IPS DF 6.9 (cell line): ENCODE measurements around the gene CDS2.

Experiments used
- DNase-seq: peaks from one replicate; pipeline ENCODE4 v3.0.0-alpha.2; 2013; ENCODE audit warnings: low read depth, low spot score
- H3K27ac ChIP-seq: one replicate; pipeline ENCODE4 v1.5.1; 2013; ENCODE audit warnings: low read length, control low read depth
- H3K27me3 ChIP-seq: 2 replicates; pipeline ENCODE4 v1.6.1; 2013; ENCODE audit warnings: mild to moderate bottlenecking, low read length; ENCODE audit not compliant: control insufficient read depth, insufficient read depth
- H3K36me3 ChIP-seq: 2 replicates; pipeline ENCODE4 v1.6.1; 2013; ENCODE audit warnings: low read length; ENCODE audit not compliant: control insufficient read depth, insufficient read depth
- H3K4me1 ChIP-seq: 2 replicates; pipeline ENCODE4 v1.6.1; 2013; ENCODE audit warnings: low read length; ENCODE audit not compliant: control insufficient read depth, insufficient read depth
- H3K4me3 ChIP-seq: 2 replicates; pipeline ENCODE4 v1.5.1; 2013; ENCODE audit warnings: mild to moderate bottlenecking, low read length
- H3K9me3 ChIP-seq: 2 replicates; pipeline ENCODE4 v1.6.1; 2013; ENCODE audit warnings: low read length, inconsistent platforms; ENCODE audit not compliant: control insufficient read depth, insufficient read depth
- WGBS: extraction: QIAGEN DNeasy Blood & Tissue Kit; methylation state at CpG from one replicate; pipeline ENCODE4 v1.1.7; 2013; ENCODE audit warnings: mixed read lengths, missing lambda C conversion rate; ENCODE audit not compliant: insufficient read length, insufficient coverage; 5-methylcytosine and 5-hydroxymethylcytosine counted together

The CDS2 gene

GRCh38 chr20:5205348-5206210 is 78.8 kb downstream of the CDS2 start:
- Histone ChIP-seq H3K36me3 (no peaks in the 10 kb centered on the region), H3K4me1 (no peaks in the 10 kb centered on the region), H3K9me3 (no peaks in the 10 kb centered on the region), H3K27me3 (no peaks in the 10 kb centered on the region), H3K4me3 (no peak overlapping the region), H3K27ac (no peak overlapping the region)
- DNase-seq, result peak; percentile 57
- no CpG with 5 or more reads among the region's 10 CpGs for WGBS

GRCh38 chr20:5207138-5207537 is 80.3 kb downstream of the CDS2 start:
- Histone ChIP-seq H3K4me1 (no peaks in the 10 kb centered on the region), H3K27me3 (no peaks in the 10 kb centered on the region), H3K27ac (no peak overlapping the region), H3K4me3 (no peak overlapping the region), H3K36me3 (peaks cover 2% of the 10 kb centered on the region; the same call in 1 of the 2 replicates), H3K9me3 (no peaks in the 10 kb centered on the region)
- no peak for DNase-seq

GRCh38 chr20:5211803-5212714 is 85.3 kb downstream of the CDS2 start:
- no CpG with 5 or more reads among the region's 8 CpGs for WGBS
- H3K36me3 ChIP-seq, result peaks cover 2% of the 10 kb centered on the region; the same call in 1 of the 2 replicates
- no peak overlapping the region for H3K27ac ChIP-seq
- H3K27me3 ChIP-seq, result no peaks in the 10 kb centered on the region
- no peaks in the 10 kb centered on the region for H3K9me3 ChIP-seq
- DNase-seq, result no peak
- H3K4me3 ChIP-seq, result no peak overlapping the region
- no peaks in the 10 kb centered on the region for H3K4me1 ChIP-seq

- Histone ChIP-seq H3K27ac (no peak overlapping the region), H3K27me3 (no peaks in the 10 kb centered on the region), H3K4me3 (no peak overlapping the region), H3K36me3 (peaks cover 2% of the 10 kb centered on the region; the same call in 1 of the 2 replicates), H3K4me1 (no peaks in the 10 kb centered on the region), H3K9me3 (no peaks in the 10 kb centered on the region)
- WGBS, result no CpG with 5 or more reads among the region's 2 CpGs
- DNase-seq, result no peak
These were observed 86.2 kb downstream of the CDS2 start for GRCh38 chr20:5212907-5213487.

GRCh38 chr20:5214826-5215225 is 88.0 kb downstream of the CDS2 start:
- Histone ChIP-seq H3K27ac (no peak overlapping the region), H3K27me3 (no peaks in the 10 kb centered on the region), H3K36me3 (peaks cover 2% of the 10 kb centered on the region; the same call in 1 of the 2 replicates), H3K9me3 (no peaks in the 10 kb centered on the region), H3K4me1 (no peaks in the 10 kb centered on the region), H3K4me3 (no peak overlapping the region)
- WGBS, result no CpG with 5 or more reads among the region's 3 CpGs
- DNase-seq, result no peak

- no peaks in the 10 kb centered on the region for H3K27me3 ChIP-seq
- no peak overlapping the region for H3K4me3 ChIP-seq
- H3K9me3 ChIP-seq, result no peaks in the 10 kb centered on the region
- H3K4me1 ChIP-seq, result no peaks in the 10 kb centered on the region
- no peak overlapping the region for H3K27ac ChIP-seq
- H3K36me3 ChIP-seq, result peaks cover 2% of the 10 kb centered on the region; the same call in 1 of the 2 replicates
- no CpG with 5 or more reads among the region's 4 CpGs for WGBS
- no peak for DNase-seq
These were observed 89.0 kb downstream of the CDS2 start for GRCh38 chr20:5215672-5216304.

- H3K9me3 ChIP-seq, result no peaks in the 10 kb centered on the region
- no peak overlapping the region for H3K27ac ChIP-seq
- peaks cover 2% of the 10 kb centered on the region; the same call in 1 of the 2 replicates for H3K36me3 ChIP-seq
- DNase-seq, result no peak
- H3K27me3 ChIP-seq, result no peaks in the 10 kb centered on the region
- H3K4me1 ChIP-seq, result no peaks in the 10 kb centered on the region
- no peak overlapping the region for H3K4me3 ChIP-seq
- WGBS, result no CpG with 5 or more reads among the region's 3 CpGs
These were observed 89.9 kb downstream of the CDS2 start for GRCh38 chr20:5216663-5217062.

- Histone ChIP-seq H3K9me3 (no peaks in the 10 kb centered on the region), H3K27ac (no peak overlapping the region), H3K36me3 (no peaks in the 10 kb centered on the region), H3K27me3 (no peaks in the 10 kb centered on the region), H3K4me1 (no peaks in the 10 kb centered on the region), H3K4me3 (no peak overlapping the region)
- DNase-seq, result no peak
- no CpG with 5 or more reads among the region's 4 CpGs for WGBS
These were observed 90.8 kb downstream of the CDS2 start for GRCh38 chr20:5217616-5218015.

- DNase-seq, result no peak
- Histone ChIP-seq H3K27me3 (no peaks in the 10 kb centered on the region), H3K36me3 (no peaks in the 10 kb centered on the region), H3K4me1 (peaks cover 1% of the 10 kb centered on the region; the same call in 1 of the 2 replicates), H3K4me3 (no peak overlapping the region), H3K9me3 (no peaks in the 10 kb centered on the region), H3K27ac (no peak overlapping the region)
- no CpG with 5 or more reads among the region's 7 CpGs for WGBS
These were observed 93.7 kb downstream of the CDS2 start for GRCh38 chr20:5220321-5221060.
